Ramos (cell line): ENCODE data around the gene GLIPR2.
"Not testable (repeated sequence)": the region's sequence is repeated elsewhere in the genome, so short reads cannot be mapped to it uniquely, and the experiment has no call there.

Experiments
- in situ Hi-C: fragments of 300-500 bp; cut with MboI; formaldehyde crosslinking; loops from one replicate; pipeline ENCODE4 v1.14.3; 2022; ENCODE audit warnings: low sequenced_read_pairs; ENCODE audit not compliant: unreplicated experiment

Gene GLIPR2, protein sequence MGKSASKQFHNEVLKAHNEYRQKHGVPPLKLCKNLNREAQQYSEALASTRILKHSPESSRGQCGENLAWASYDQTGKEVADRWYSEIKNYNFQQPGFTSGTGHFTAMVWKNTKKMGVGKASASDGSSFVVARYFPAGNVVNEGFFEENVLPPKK

DNA sequence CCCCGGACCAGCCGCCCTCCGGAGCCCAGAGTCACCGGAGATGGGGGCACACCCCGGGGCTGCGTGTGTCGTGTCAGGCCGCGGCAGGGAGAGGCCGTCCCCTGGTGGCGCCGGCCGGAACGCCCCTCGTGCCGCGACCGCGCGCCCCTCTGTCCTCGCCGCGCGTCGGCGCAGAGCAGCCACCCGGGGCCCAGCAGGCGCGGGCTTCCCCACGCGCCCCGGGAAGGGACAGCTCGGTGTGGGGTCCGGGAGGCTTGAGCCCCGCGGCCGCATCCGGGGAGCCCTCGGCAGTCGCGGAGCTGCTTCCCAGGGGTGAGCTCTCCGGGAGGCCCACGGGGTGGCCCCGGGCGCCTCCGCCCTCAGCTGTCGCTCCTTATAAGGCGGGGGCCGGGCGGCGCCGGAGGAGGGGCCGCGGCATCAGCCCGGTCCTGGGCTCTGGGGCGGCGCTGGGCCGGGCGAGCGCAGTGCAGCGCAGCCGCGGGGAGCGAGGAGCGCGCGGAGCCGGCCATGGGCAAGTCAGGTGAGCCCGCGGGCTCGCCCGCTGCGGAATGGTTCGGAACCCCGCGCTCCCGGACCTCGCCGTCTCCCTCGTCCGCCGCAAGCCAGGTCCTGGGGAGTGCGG is at the start of gene GLIPR2:
GLIPR2 (plus strand) TSS at position 462 of the 622 bp plus-strand sequence; CDS start at position 508, 46 bp downstream.
- in situ Hi-C loops = no loop called here

DNA sequence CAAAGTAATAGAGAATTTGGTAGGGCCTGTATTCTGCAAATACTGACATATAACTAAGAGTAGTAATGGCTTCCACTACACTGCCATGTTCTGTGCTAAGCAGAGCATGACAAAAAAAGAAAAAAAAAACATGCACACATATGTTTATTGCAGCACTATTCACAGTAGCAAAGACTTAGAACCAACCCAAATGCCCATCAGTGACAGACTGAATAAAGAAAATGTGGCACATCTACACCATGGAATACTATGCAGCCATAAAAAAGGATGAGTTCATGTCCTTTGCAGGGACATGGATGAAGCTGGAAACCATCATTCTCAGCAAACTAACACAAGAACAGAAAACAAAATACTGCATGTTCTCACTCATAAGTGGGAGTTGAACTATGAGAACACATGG is 49.5 kb upstream of the GLIPR2 start:
- in situ Hi-C loops = not testable (repeated sequence)

DNA sequence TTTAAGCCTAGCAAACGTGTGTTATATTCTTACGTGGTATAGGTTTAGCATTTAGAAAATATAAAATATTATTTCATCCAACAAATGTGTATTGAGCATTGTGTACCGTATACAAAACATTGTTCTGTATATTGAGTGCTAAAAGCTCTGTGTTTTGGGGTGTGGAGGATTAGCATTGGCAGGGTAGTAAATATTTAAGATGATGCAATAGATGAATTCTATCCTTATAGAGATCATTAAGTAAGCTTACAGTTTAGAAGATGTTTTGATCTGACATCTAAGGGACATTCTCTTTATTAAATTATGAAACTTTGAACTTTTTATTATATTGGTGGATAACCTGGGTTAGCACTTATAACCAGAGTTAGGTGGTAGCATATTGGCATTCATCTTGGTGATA is 48.5 kb upstream of the GLIPR2 start:
- in situ Hi-C loops = no loop called here

DNA sequence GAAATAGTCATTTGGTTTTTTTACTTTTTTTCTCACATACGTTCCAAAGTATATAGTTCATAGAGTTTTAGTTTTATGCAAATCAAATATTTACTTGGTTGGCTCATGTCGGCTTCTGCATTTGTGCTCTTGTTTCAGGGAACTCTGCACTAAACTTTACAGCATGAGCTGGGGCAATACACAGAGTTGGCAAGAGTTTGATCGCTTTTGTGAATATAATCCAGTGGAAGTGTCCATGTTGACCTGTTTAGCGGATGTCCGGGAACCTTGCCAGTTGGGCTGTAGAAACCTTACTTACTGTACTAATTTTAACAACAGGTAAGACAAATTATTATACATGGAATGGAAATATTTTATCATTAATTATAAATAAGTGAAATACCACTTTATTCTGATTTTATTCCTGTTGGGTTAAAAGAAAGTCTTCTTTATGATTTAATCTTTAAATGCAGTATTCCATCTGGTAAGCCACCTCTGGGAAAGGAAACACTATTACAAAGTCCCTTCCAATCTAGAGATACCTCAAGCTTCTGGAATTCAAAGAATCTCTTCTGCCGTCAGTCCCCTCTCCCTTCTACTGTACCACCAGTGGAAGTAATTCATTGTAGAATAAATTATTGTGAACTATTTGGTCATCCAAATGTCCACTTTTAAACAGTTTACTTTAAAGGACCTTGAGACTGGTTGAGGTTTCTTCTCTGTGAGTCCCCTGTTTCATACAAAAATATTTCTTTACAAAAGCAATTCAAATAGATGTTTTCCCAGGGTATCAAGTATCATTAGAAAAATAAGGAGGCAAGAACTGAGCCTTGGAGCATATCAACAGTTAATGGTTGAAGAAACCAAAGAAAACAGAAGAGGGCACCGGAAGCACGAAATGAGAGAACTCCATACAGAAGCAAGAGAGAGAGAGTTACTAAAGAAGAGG is 45.2 kb upstream of the GLIPR2 start:
- in situ Hi-C loops = no loop called here

DNA sequence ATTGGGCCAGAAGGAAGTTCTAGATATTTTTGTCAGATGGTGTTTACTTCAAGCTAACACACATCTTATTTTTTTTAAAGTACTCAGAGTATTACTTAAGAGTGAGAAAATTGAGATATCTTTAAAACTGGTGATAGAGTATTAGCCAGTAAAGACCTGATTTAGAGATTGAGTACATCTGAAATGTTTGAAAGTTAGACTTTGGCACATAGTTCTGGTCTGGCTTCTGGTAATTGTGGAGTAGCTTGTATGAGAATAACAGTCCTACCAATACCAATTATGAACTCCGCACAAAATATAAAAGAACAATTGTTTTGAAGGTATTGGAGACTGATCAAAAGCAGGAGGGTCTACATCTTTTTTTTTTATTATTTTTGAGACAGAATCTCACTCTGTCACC is 44.5 kb upstream of the GLIPR2 start:
- in situ Hi-C loops = no loop called here

DNA sequence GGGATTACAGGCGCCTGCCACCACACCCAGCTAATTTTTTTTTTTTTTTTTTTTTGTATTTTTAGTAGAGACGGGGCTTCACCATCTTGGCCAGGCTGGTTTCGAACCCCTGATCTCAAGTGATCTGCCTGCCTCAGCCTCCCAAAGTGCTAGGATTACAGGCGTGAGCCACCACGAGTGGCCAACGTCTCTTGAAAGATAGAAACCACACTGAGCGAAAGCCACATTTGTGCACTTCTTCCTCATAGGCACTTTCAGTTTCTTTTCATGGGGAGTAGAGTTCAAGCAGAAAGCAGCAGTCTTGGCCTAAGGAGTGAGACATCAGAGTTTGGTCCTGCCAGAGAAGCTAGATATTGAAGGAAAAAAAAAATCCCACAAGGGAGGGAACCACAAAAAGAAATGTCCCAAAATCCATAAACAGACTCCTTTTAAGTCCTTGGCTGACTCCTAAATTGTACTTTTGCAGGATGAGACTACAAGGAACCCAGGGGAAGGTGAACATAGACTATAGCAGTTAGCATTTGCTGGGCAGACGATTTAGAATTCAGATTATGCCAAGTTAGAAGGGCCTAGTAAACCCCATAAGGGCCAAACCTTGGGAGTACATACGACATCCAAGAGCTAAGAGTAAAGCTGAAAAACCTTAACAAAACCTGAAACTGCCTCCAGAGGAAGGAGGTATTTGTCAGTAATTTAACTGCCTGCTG is 43.9 kb upstream of the GLIPR2 start:
- in situ Hi-C loops = no loop called here

DNA sequence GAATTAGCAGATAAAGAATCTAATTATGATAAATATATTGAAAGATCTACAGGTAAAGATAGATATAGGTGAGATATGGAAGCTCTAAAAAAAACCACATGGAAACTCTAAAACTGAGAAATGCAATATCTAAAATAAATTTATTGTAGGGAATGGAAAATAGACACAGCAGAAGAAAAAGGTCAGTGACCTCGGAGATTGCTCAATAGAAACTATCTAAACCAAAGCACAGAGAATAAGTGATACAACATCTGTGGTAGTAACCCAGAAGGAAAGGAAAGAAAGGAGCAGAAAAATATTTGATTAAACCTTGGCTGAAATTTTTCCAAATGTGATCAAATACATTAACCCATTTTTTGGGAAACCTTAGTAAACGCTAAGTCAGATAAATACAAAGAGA is 43.1 kb upstream of the GLIPR2 start:
- in situ Hi-C loops = no loop called here

DNA sequence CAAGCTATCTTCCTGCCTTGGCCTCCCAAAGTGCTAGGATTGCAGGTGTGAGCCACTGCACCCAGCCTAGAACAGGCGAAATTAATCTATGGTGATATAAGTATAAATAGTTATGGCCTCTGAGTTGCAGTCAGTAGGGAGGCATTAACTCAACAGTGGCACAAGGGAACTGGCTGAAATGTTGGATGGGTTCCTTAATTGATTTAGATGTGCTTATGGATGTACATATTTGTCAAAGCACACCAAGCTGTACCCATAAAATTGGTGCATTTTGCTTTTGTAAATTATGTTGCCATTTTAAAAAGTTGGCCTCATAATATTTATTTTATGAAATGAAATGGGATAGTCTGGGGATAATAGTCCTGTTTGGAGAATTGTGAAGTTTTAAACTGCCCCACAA is 36.8 kb upstream of the GLIPR2 start:
- in situ Hi-C loops = no loop called here

DNA sequence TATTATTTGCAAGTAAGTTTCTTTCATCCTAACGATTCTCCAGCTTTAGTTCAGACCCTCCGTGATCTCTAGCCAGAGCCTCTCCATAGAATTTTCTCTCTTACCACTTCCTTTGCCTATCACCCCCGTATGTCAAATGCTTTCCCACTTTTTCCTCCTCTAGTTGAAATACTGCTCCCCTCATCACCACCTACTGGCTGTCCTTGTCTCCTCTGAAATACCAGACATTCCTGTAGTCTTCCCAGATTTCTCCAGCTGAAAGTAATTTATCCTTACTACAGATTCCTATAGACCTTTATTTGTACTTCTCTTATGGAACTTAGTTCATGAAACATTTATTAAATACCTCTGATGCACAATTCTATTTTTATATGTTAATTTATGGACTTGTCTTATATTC is 36.0 kb upstream of the GLIPR2 start:
- in situ Hi-C loops = no loop called here

DNA sequence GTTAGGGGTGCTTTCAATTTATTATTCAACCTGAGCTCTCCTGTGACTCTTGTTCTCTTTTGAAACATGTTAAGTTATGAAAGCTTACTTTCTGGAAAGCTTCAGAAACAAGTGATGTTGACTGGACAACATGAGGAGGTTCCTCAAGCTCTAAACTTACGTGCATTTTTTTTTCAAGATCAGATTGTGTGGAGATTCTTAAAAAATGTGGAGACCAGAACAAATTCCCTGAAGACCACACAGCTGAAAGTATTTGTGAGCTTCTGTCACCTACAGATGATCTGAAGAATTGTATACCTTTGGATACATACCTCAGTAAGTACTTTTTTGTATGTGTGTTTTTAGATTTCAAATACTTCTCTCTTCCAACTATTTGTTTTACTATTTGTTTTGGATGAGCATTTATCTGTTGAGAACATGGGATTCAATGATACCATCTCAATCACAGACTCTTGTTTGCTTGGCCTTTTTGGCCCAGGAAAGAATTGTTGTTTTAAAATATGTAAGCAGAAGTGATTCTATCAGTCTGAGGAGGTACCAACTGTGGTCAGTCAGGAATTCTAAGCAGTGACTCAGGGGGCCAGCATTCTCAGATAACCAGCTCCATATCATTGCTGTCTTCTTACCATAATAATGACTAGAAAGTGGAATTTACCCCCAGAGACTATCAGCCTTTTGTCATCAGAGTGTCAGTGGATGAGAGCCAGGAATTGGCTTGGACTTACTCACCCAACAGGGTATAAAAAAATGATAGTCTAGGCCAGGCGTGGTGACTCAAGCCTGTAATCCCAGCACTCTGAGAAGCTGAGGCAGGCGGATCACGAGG is 34.4 kb upstream of the GLIPR2 start:
- in situ Hi-C loops = no loop called here

DNA sequence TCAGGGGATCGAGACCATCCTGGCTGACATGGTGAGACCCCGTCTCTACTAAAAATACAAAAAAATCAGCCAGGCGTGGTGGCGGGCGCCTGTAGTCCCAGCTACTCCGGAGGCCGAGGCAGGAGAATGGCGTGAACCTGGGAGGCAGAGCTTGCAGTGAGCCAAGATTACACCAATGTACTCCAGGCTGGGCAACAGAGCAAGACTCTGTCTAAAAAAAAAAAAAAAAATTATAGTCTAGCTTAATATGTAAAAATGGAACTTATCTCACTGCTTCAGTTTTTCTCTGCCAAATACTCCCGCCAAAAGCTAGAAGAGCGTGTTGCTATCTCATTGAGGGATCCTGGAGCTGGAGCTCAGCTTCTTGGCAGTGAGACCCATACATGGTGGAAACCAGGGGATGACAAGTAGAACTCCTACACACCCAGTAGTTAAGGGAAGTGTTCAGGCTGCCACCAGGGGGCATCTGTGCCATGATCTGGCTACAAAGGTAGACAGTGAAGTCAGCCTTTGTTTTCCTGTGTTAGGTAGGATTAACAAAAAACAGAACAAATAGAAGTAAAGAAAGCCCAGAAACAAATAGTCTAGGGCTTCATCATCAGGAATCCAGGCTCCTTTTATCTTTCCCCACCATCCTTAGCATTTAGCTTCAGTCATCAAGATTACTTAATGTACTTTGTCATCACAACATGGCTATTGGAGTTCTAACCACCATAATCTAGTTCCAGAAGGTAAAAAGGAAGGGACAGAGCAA is 33.6 kb upstream of the GLIPR2 start:
- in situ Hi-C loops = no loop called here

DNA sequence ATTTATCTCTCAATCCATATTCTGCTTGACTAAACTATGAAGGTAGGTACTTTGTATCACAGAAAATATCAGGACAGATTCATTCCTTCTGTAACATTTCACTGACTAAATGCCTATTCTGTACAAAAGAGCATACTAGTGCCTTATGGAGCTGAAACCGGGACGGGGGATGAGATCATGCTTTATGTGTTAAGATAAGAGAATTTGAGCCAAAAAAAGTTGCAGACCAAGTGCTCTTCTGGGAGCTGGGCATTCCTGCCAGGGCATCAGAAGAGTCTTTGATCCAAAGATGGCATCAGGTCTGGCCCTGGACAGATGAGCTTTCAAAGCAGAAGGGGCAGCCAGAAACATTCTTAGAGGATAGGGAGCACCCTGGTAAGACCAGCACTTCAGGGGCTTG is 27.5 kb upstream of the GLIPR2 start:
- in situ Hi-C loops = loop anchor here (5.0 kb wide), 1 partner anchor 58 kb away; the partner anchor contains the start of gene CCIN

DNA sequence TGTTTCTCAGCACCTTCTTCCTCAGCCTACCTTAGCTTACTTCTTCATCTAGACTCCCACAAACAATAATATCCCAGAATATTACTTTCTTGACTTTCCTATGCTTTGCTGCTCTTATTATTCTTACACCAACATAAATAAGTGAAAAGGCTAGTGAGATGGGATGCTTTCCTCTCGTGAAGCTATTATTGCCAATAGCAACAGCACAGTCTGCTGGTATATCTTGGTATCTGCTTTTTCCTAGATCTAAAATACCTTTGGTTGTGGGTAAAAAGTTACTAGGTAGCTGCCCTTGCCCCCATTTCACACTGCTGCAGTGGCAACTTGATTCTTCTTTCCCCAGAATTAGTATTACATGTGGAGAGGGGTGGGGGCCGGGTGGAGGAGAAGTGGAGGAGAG is 26.1 kb upstream of the GLIPR2 start:
- in situ Hi-C loops = no loop called here

DNA sequence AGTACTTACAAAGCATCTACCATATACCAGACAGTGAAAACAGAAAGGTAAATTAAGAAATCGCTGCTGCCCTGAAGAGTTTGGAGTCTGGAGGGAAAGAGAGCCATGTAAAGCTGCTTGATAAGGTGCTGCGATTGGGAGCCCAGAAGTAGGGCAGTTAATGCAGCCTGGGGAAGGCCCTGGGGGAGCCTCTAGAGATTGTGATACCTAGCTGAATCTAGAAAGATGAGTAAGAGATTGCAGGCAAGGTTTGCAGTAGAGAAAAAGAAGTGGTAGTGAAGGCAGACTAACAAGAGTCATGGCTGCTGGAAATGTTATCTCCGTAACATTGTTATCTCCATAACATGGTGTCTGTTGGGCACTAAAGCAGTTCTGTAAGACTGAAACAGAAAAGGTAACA is 24.0 kb upstream of the GLIPR2 start:
- in situ Hi-C loops = no loop called here

DNA sequence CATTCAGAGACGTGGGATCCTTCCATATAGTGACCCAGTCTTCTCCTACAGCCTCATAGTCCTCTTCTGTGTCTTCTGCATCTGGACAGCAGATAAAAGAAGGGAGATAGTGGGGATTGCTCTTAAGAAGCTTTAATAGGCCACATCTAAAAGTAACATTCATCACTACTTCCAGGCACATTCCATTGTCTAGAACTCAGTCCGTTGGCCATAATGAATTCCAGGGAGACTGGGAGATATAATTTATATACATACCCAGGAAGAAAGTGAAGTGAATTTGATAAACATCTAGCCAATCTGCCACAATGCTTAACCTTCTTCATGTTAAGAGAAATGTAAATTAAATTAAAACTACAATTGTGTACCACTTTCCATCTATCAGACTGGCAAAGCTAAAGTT is 22.5 kb upstream of the GLIPR2 start:
- in situ Hi-C loops = no loop called here

DNA sequence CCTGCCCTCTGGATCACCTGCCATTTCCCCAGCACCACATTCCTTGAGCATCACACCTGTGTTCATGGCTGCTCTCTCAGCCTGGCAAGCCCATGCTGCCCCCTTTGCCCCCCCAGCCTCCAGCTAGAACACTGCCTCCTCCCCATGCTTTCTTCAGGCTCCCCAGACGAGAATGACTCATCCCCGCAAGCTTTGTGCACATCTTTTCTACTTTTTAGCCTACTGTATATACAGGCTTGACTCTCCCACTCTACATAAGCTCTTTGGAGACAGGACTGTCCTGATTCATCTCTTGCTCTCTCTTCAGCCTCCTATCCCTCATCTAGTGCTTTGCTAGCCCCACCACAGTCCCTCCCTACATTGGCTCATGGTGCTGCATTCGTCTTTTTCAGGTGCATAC is 19.9 kb upstream of the GLIPR2 start:
- in situ Hi-C loops = no loop called here

DNA sequence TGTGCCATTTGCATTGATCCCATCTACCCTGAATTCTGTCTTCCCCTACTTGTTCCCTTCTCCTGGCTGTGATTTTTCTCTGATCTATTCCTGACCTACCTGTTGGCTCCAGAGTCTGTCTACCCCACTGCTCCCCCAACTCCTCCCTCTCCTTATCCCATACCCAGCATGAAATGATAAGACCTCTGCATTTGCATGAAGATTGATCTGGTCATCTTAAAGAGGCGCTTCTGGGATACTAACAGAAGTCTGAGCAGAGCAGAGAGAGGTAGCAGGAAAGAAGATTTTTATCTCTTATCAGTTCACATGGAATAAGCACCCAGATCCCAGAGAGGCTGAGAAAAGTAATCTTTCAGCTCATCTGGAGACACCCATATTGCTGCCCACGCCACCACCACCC is 18.3 kb upstream of the GLIPR2 start:
- in situ Hi-C loops = no loop called here

DNA sequence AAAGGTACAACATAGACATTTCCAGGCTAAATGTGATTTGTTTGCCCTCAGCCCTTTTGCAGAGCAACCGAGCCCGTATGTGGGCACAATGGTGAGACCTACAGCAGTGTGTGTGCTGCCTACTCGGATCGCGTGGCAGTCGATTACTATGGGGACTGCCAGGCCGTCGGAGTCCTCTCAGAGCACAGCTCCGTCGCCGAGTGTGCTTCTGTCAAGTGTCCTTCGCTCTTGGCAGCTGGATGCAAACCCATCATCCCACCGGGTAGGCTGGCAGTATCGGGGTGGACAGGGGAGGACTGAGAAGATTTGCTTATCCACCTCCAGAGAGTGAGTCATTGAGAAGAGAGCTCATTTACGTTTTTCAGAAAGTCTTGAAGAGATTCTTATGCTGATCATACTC is 17.8 kb upstream of the GLIPR2 start:
- in situ Hi-C loops = no loop called here

DNA sequence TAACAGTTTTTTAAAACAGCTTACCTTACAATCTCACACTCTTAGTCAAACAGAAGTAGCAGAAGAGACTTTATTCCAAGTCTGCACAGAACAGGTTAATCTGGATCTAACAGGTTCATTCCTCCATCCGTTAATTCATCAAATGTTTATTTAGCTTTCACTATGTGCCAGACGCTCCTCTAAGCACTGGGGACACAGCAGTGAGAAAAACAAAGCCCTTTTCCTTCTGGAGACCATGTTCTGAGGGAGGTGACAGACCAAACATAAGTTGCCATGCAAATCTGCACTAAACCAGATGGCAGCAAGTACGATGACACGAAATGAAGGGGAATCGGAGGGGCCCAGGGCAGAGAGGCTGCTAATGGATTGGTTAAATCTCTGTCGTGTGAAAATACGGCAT is 17.1 kb upstream of the GLIPR2 start:
- in situ Hi-C loops = no loop called here
